ENCODE measurements around the gene TIGIT. TPM values are rescaled to one million over a fixed set of nuclear protein-coding genes. Genes with fewer than 3 reads are reported as not detected.

The TIGIT gene
- total and polyA plus RNA-seq, 4 donors = 0.37 to 1.1 (median 0.52) TPM

DNA sequence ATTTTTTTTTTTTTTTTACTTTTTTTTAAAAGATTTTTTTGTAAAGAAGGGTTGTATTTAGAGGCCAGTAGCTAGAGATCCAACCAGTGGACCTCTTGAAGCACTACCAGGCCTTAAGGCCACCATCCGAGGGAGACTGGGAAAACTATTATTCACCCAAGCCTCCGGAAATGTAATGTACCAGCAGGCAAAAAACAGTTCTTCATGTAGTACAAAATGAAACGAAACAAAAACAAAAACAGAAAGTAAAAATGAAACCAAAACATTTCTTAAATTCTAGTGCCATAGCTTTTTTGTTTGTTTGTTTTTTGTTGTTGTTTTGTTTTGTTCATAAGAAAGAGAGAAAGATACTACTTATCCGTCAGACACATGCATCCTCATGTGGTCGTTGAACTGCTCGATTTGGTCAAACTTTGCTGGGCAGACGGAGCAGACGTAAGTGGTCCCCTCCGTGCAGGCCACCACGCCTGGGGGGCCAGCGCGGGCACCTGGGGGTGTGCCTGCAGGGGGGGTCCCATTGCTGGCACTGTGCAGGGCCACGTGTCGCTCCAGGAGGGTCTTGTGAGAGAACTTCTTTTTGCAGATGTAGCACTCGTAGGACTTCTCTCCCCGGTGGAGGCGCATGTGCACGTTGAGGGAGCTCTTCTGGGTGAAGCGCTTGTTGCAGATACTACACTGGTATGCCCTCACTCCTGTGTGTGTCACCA is 45.0 kb downstream of the TIGIT start:
- TF ChIP-seq, protein P1, sequence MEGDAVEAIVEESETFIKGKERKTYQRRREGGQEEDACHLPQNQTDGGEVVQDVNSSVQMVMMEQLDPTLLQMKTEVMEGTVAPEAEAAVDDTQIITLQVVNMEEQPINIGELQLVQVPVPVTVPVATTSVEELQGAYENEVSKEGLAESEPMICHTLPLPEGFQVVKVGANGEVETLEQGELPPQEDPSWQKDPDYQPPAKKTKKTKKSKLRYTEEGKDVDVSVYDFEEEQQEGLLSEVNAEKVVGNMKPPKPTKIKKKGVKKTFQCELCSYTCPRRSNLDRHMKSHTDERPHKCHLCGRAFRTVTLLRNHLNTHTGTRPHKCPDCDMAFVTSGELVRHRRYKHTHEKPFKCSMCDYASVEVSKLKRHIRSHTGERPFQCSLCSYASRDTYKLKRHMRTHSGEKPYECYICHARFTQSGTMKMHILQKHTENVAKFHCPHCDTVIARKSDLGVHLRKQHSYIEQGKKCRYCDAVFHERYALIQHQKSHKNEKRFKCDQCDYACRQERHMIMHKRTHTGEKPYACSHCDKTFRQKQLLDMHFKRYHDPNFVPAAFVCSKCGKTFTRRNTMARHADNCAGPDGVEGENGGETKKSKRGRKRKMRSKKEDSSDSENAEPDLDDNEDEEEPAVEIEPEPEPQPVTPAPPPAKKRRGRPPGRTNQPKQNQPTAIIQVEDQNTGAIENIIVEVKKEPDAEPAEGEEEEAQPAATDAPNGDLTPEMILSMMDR (IDR thresholded peaks at IDR 0.05; ENCODE audit: control extremely low read depth, extremely low read depth) = no peak
- WGBS, 2 donors = 94 to 95% methylated on average over 19 of the region's 19 CpGs
- ATAC-seq (ENCODE audit: insufficient read depth, low FRiP score) (no peak), DNase-seq (no peak)
- no peaks in the 10 kb centered on the region for H3K27me3 ChIP-seq (ENCODE audit: control insufficient read depth in 3 of 3, insufficient read depth in 3 of 3, low read length in 2 of 3)
- no peak overlapping the region for H3K27ac ChIP-seq (ENCODE audit: low read depth in 1 of 2, low read length in 1 of 2)
- H3K4me1 ChIP-seq (ENCODE audit: control insufficient read depth in 5 of 5, insufficient read depth in 5 of 5, low read length in 5 of 5) = peaks cover 0 to 6% (median 0%) of the 10 kb centered on the region in 5 donors
- H3K9ac ChIP-seq (ENCODE audit: insufficient read depth in 1 of 2, low read length in 2 of 2) = no peak overlapping the region
- no peak overlapping the region for H3K4me3 ChIP-seq
- peaks cover 0 to 9% (median 6%) of the 10 kb centered on the region in 4 donors for H3K36me3 ChIP-seq (ENCODE audit: control insufficient read depth in 4 of 4, insufficient read depth in 4 of 4, low read length in 4 of 4)
- no peaks in the 10 kb centered on the region for H3K9me3 ChIP-seq (ENCODE audit: control insufficient read depth in 4 of 4, insufficient read depth in 3 of 4, low read length in 3 of 4)

GRCh38 chr3:114344492-114344891 is 50.7 kb downstream of the TIGIT start:
- no peak for DNase-seq
- 88 to 94% methylated on average over 1 of the region's 1 CpG for WGBS, 2 donors

DNA sequence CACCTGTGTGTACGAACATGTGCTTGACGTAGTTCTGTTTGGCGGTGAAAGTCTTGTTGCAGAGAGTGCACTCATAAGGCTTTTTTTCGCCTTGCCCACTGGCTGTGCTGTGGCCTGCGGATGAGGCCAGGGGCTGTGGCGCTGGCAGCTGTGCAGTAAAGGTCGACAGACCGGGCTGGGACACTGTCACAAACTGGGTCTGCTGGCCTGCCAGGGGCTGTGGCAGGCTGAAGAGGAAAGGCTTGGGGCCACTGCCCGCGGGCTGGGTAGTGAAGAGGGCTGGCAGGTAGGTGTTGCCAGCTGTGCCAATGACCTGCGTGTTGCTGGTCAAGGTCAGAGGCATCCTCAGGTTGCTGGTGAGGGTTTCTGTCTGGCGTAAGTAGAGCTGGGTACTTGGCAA is 56.4 kb downstream of the TIGIT start:
- Histone ChIP-seq H3K36me3 (ENCODE audit: control insufficient read depth in 4 of 4, insufficient read depth in 4 of 4, low read length in 4 of 4) (peaks cover 4 to 17% (median 10%) of the 10 kb centered on the region in 4 donors), H3K27me3 (ENCODE audit: control insufficient read depth in 3 of 3, insufficient read depth in 3 of 3, low read length in 2 of 3) (no peaks in the 10 kb centered on the region), H3K9ac (ENCODE audit: insufficient read depth in 1 of 2, low read length in 2 of 2) (no peak overlapping the region), H3K4me3 (no peak overlapping the region), H3K9me3 (ENCODE audit: control insufficient read depth in 4 of 4, insufficient read depth in 3 of 4, low read length in 3 of 4) (peaks cover 0 to 2% (median 0%) of the 10 kb centered on the region in 4 donors), H3K27ac (ENCODE audit: low read depth in 1 of 2, low read length in 1 of 2) (no peak overlapping the region), H3K4me1 (ENCODE audit: control insufficient read depth in 5 of 5, insufficient read depth in 5 of 5, low read length in 5 of 5) (peaks cover 0 to 2% (median 0%) of the 10 kb centered on the region in 5 donors)
- WGBS, 2 donors = 97 to 99% methylated on average over 12 of the region's 12 CpGs
- TF ChIP-seq, protein P1 (IDR thresholded peaks at IDR 0.05; ENCODE audit: control extremely low read depth, extremely low read depth) = no peak
- no peak for ATAC-seq (ENCODE audit: insufficient read depth, low FRiP score)
- no peak for DNase-seq

More at GRCh38 chr3:114344492-114344891, 50.7 kb downstream of the TIGIT start:
- TF ChIP-seq, protein P1 (IDR thresholded peaks at IDR 0.05; ENCODE audit: control extremely low read depth, extremely low read depth) = no peak
- no peak overlapping the region for H3K9ac ChIP-seq (ENCODE audit: insufficient read depth in 1 of 2, low read length in 2 of 2)
- H3K4me3 ChIP-seq = no peak overlapping the region
- H3K9me3 ChIP-seq (ENCODE audit: control insufficient read depth in 4 of 4, insufficient read depth in 3 of 4, low read length in 3 of 4) = no peaks in the 10 kb centered on the region
- H3K27me3 ChIP-seq (ENCODE audit: control insufficient read depth in 3 of 3, insufficient read depth in 3 of 3, low read length in 2 of 3) = no peaks in the 10 kb centered on the region
- H3K36me3 ChIP-seq (ENCODE audit: control insufficient read depth in 4 of 4, insufficient read depth in 4 of 4, low read length in 4 of 4) = peaks cover 0 to 11% (median under 1%) of the 10 kb centered on the region in 4 donors
- H3K27ac ChIP-seq (ENCODE audit: low read depth in 1 of 2, low read length in 1 of 2) = no peak overlapping the region
- H3K4me1 ChIP-seq (ENCODE audit: control insufficient read depth in 5 of 5, insufficient read depth in 5 of 5, low read length in 5 of 5) = no peaks in the 10 kb centered on the region
- no peak for ATAC-seq (ENCODE audit: insufficient read depth, low FRiP score)
